A549 (cell line): Measurements from ENCODE around the gene ATG10.
A peak's percentile ranks its signal among the peaks of the same experiment; 100 is the strongest.

Source experiments
- CEBPB ChIP-seq, 2 experiments: fragments of >200 bp in 1 of 2; sonication (Bioruptor Twin) in 1 of 2; formaldehyde crosslinking in 1 of 2; IDR thresholded peaks; 2 replicates each; pipeline ENCODE4 v1.6.1; 2012 to 2016
- CHD4 ChIP-seq: fragments of 200-600 bp; sonication (generic); IDR thresholded peaks from 2 replicates; pipeline ENCODE4 v1.6.1; 2016; ENCODE audit warnings: antibody characterized with exemption, mild to moderate bottlenecking, borderline replicate concordance
- CTCF ChIP-seq: fragments of >200 bp; sonication (Bioruptor Twin); formaldehyde crosslinking; IDR thresholded peaks from 3 replicates; pipeline ENCODE4 v1.5.1; 2016
- ELK1 ChIP-seq: fragments of 150-350 bp; IDR thresholded peaks from 2 replicates; pipeline ENCODE4 v1.6.1; 2014; ENCODE audit warnings: low read depth, mild to moderate bottlenecking, low read length
- EP300 ChIP-seq, 2 experiments: fragments of >200 bp; sonication (Bioruptor Twin); formaldehyde crosslinking; IDR thresholded peaks; 2 replicates in 1 of 2; 3 replicates in 1 of 2; pipeline ENCODE4 v1.6.1; 2016 to 2017
- JUN ChIP-seq, 2 experiments: fragments of >200 bp; sonication (Bioruptor Twin); formaldehyde crosslinking; IDR thresholded peaks; 2 replicates in 1 of 2; 3 replicates in 1 of 2; pipeline ENCODE4 v1.6.1; 2016 to 2017
- MAFK ChIP-seq: fragments of 450-650 bp; IDR thresholded peaks from 2 replicates; pipeline ENCODE4 v1.6.1; 2014; ENCODE audit not compliant: partially characterized antibody
- NR3C1 ChIP-seq: fragments of >200 bp; sonication (Bioruptor Twin); formaldehyde crosslinking; IDR thresholded peaks from 3 replicates; pipeline ENCODE4 v1.6.1; 2017
- POLR2A ChIP-seq: IDR thresholded peaks from 2 replicates; pipeline ENCODE4 v1.6.1; 2012; ENCODE audit warnings: mild to moderate bottlenecking, low read length
- RAD21 ChIP-seq, 2 experiments: fragments of >200 bp in 1 of 2; sonication (Bioruptor Twin) in 1 of 2; formaldehyde crosslinking in 1 of 2; IDR thresholded peaks in 1 of 2; conservative IDR thresholded peaks in 1 of 2; 2 replicates in 1 of 2; 3 replicates in 1 of 2; pipeline ENCODE4 v1.6.1; 2012 to 2018; ENCODE audit warnings: inconsistent platforms in 1 of 2
- RFX5 ChIP-seq: fragments of 450-650 bp; IDR thresholded peaks from 2 replicates; pipeline ENCODE4 v1.7.1; 2014; ENCODE audit warnings: antibody characterized with exemption, mild to moderate bottlenecking, moderate library complexity
- SMC3 ChIP-seq: fragments of >200 bp; sonication (Bioruptor Twin); formaldehyde crosslinking; IDR thresholded peaks from 3 replicates; pipeline ENCODE4 v1.6.1; 2018; ENCODE audit warnings: inconsistent platforms
- TFCP2L1 ChIP-seq: fragments of 250-450 bp; sonication (Bioruptor Pico); IDR thresholded peaks from 2 replicates; pipeline ENCODE4 v1.5.0; 2021; ENCODE audit warnings: mild to moderate bottlenecking
- TP53 ChIP-seq: fragments of 250-450 bp; sonication (Bioruptor Pico); IDR thresholded peaks from 2 replicates; pipeline ENCODE4 v1.5.0; 2021; ENCODE audit warnings: mild to moderate bottlenecking, moderate library complexity

- TF ChIP-seq ELK1, result no peak
- no peak for TF ChIP-seq CTCF
- TF ChIP-seq SMC3, result no peak
- TF ChIP-seq MAFK, result peak; percentile 75
- TF ChIP-seq EP300 (IDR thresholded peaks at IDR 0.05), result no peak
- no peak for TF ChIP-seq POLR2A
- TF ChIP-seq CEBPB (IDR thresholded peaks at IDR 0.05), result no peak
- TF ChIP-seq TP53 (CRISPR knock-in tag), result no peak
- no peak for TF ChIP-seq CHD4
- no peak for TF ChIP-seq TFCP2L1 (CRISPR knock-in tag)
- TF ChIP-seq RFX5, result no peak
- no peak for TF ChIP-seq NR3C1
- TF ChIP-seq RAD21 (conservative IDR thresholded peaks at IDR 0.05 in 1 of 2, IDR thresholded peaks at IDR 0.05 in 1 of 2), result peak in 1 of 2 experiments; percentile 11; a peak in 1 of 5 replicates
- no peak for TF ChIP-seq JUN (IDR thresholded peaks at IDR 0.05)
These were observed 273.2 kb downstream of the ATG10 start for GRCh38 chr5:82244854-82245635.
